ENCODE measurements around the gene SLC22A23. TPM values are rescaled to one million over a fixed set of nuclear protein-coding genes. Genes with fewer than 3 reads are reported as not detected.

Gene SLC22A23
- total RNA-seq, 1 experiment from 2014 or later: 38.2 TPM

DNA sequence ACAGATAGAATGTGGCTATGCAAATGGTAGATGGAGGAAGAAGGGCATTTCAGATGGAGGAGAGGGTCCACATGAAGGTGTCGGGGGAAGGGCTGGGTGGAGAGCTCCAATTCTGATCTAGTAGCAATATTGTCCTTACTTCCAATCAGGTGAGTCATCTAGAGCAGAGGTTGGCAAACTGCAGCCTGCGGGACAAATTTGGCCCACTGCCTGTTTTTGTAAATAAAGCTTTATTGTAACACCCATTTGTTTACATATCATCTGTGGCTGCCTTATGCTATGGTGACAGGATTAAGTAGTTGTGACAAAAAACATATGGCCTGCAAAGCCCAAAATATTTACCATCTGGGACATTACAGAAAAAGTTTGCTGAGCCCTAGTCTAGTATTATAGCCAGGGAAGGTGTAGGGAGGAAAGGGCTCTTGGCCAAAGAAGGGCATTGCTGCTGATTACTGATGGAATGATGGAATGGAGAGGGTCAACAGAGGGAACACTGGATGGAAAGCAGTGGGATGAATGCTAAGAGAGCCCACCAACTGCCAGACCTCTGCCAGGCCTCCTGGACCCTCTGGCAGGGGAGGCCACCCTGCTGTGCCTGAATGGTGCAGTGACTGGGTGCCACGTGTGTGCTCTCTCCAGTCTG lies 79.8 kb downstream of the SLC22A23 start:
- ATAC-seq (no peak), DNase-seq (ENCODE audit: low spot score) (no peak)
- Mint-ChIP-seq H3K27ac (peak overlapping the region; percentile 29; the same call in 1 of the 2 replicates), H3K36me3 (no peaks in the 10 kb centered on the region), H3K4me1 (peaks cover 62% of the 10 kb centered on the region), H3K9me3 (no peaks in the 10 kb centered on the region), H3K4me3 (no peak overlapping the region), H3K27me3 (ENCODE audit: low read depth) (no peaks in the 10 kb centered on the region)
- TF ChIP-seq IRF1 (CRISPR knock-in tag; IDR thresholded peaks at IDR 0.05): no peak
- no peak for TF ChIP-seq FOXP4 (CRISPR knock-in tag; IDR thresholded peaks at IDR 0.05)
- CTCF ChIA-PET: interaction anchor here (1.9 kb wide), 1 partner anchor 47 kb away, joined by 7 read pairs; no protein-coding TSS in a partner anchor
- POLR2A ChIA-PET: no interaction called here

GRCh38 chr6:3376064-3376463 lies 80.8 kb downstream of the SLC22A23 start:
- no peak for ATAC-seq
- Mint-ChIP-seq H3K27ac (no peak overlapping the region), H3K27me3 (ENCODE audit: low read depth) (no peaks in the 10 kb centered on the region), H3K4me3 (no peak overlapping the region), H3K9me3 (no peaks in the 10 kb centered on the region), H3K4me1 (peaks cover 61% of the 10 kb centered on the region), H3K36me3 (no peaks in the 10 kb centered on the region)
- DNase-seq (ENCODE audit: low spot score): no peak
- POLR2A ChIA-PET: interaction anchor here (0.7 kb wide), 1 partner anchor 225 kb away, joined by 3 read pairs; no protein-coding TSS in a partner anchor
- CTCF ChIA-PET: interaction anchor here (1.9 kb wide), 1 partner anchor 46 kb away, joined by 7 read pairs; no protein-coding TSS in a partner anchor
- TF ChIP-seq ZNF121 (CRISPR knock-in tag; IDR thresholded peaks at IDR 0.05) (no peak), TEAD4 (CRISPR knock-in tag; IDR thresholded peaks at IDR 0.05) (no peak), AFF4 (CRISPR knock-in tag; IDR thresholded peaks at IDR 0.05; ENCODE audit: borderline replicate concordance) (no peak), HMGXB4 (CRISPR knock-in tag; IDR thresholded peaks at IDR 0.05) (no peak), GRHL2 (CRISPR knock-in tag; IDR thresholded peaks at IDR 0.05; ENCODE audit: insufficient replicate concordance, severe bottlenecking) (no peak), SMAD3 (CRISPR knock-in tag; IDR thresholded peaks at IDR 0.05; ENCODE audit: borderline replicate concordance) (no peak), IRF2 (CRISPR knock-in tag; IDR thresholded peaks at IDR 0.05; ENCODE audit: borderline replicate concordance, low read depth) (no peak), NFATC4 (CRISPR knock-in tag; IDR thresholded peaks at IDR 0.05) (no peak), ERG (CRISPR knock-in tag; IDR thresholded peaks at IDR 0.05) (no peak), FOXK1 (CRISPR knock-in tag; IDR thresholded peaks at IDR 0.05) (no peak)
- TF ChIP-seq, protein P1, sequence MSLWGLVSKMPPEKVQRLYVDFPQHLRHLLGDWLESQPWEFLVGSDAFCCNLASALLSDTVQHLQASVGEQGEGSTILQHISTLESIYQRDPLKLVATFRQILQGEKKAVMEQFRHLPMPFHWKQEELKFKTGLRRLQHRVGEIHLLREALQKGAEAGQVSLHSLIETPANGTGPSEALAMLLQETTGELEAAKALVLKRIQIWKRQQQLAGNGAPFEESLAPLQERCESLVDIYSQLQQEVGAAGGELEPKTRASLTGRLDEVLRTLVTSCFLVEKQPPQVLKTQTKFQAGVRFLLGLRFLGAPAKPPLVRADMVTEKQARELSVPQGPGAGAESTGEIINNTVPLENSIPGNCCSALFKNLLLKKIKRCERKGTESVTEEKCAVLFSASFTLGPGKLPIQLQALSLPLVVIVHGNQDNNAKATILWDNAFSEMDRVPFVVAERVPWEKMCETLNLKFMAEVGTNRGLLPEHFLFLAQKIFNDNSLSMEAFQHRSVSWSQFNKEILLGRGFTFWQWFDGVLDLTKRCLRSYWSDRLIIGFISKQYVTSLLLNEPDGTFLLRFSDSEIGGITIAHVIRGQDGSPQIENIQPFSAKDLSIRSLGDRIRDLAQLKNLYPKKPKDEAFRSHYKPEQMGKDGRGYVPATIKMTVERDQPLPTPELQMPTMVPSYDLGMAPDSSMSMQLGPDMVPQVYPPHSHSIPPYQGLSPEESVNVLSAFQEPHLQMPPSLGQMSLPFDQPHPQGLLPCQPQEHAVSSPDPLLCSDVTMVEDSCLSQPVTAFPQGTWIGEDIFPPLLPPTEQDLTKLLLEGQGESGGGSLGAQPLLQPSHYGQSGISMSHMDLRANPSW (CRISPR knock-in tag; conservative IDR thresholded peaks at IDR 0.05; ENCODE audit: low read depth): no peak
- TF ChIP-seq, protein P2, sequence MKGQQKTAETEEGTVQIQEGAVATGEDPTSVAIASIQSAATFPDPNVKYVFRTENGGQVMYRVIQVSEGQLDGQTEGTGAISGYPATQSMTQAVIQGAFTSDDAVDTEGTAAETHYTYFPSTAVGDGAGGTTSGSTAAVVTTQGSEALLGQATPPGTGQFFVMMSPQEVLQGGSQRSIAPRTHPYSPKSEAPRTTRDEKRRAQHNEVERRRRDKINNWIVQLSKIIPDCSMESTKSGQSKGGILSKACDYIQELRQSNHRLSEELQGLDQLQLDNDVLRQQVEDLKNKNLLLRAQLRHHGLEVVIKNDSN (CRISPR knock-in tag; IDR thresholded peaks at IDR 0.05): no peak
- TF ChIP-seq, protein P3, sequence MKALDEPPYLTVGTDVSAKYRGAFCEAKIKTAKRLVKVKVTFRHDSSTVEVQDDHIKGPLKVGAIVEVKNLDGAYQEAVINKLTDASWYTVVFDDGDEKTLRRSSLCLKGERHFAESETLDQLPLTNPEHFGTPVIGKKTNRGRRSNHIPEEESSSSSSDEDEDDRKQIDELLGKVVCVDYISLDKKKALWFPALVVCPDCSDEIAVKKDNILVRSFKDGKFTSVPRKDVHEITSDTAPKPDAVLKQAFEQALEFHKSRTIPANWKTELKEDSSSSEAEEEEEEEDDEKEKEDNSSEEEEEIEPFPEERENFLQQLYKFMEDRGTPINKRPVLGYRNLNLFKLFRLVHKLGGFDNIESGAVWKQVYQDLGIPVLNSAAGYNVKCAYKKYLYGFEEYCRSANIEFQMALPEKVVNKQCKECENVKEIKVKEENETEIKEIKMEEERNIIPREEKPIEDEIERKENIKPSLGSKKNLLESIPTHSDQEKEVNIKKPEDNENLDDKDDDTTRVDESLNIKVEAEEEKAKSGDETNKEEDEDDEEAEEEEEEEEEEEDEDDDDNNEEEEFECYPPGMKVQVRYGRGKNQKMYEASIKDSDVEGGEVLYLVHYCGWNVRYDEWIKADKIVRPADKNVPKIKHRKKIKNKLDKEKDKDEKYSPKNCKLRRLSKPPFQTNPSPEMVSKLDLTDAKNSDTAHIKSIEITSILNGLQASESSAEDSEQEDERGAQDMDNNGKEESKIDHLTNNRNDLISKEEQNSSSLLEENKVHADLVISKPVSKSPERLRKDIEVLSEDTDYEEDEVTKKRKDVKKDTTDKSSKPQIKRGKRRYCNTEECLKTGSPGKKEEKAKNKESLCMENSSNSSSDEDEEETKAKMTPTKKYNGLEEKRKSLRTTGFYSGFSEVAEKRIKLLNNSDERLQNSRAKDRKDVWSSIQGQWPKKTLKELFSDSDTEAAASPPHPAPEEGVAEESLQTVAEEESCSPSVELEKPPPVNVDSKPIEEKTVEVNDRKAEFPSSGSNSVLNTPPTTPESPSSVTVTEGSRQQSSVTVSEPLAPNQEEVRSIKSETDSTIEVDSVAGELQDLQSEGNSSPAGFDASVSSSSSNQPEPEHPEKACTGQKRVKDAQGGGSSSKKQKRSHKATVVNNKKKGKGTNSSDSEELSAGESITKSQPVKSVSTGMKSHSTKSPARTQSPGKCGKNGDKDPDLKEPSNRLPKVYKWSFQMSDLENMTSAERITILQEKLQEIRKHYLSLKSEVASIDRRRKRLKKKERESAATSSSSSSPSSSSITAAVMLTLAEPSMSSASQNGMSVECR (CRISPR knock-in tag; IDR thresholded peaks at IDR 0.05; ENCODE audit: borderline replicate concordance): no peak
